NCI-H1092 (cell line): ENCODE results near the gene RFK.

Experiments
- DNase-seq: peaks from one replicate; lab custom pipeline; 2025; lab: John Stamatoyannopoulos, UW

The RFK gene

GRCh38 chr9:76412638-76413037 is 18.4 kb upstream of the RFK start:
- DNase-seq: no peak

DNA sequence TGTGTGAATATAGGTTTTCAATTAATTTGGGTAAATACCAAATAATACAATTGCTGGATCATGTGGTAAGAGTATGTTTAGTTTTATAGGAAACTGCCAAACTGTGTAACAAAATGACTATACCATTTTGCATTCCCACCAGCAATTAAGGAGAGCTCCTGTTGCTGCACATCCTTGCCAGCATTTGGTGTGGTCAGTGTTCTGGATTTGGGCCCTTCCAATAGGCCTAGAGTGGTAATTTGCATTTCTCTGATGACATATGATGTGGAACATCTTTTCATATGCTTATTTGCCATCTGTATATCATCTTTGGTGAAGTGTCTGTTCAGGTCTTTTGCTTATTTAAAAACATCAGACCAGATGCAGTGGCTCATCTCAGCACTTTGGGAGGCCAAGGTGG is 11.6 kb upstream of the RFK start:
- no peak for DNase-seq

GRCh38 chr9:76405340-76405739 is 11.1 kb upstream of the RFK start:
- no peak for DNase-seq

DNA sequence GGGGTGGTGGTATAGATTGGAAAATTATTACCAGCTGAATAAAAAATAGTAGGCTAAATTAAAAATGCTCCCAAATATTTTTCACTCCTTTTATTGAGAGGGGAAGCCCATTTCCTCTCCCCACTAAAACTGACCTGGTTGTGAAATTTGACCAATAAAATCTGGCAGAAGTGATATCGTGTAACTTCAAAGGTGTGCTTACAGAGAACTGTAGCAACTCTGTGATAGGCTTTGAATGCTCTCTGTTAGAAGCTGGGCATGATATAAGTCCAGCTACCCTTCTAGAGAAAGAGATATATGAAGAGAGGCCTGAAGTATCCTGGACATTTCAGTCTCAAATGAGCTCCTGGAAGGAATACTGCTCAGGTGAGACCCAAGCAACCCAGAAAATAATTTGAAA is 10.2 kb upstream of the RFK start:
- DNase-seq: no peak

- peak; percentile 24 for DNase-seq
Measured at GRCh38 chr9:76403352-76403751, 9.1 kb upstream of the RFK start.

DNA sequence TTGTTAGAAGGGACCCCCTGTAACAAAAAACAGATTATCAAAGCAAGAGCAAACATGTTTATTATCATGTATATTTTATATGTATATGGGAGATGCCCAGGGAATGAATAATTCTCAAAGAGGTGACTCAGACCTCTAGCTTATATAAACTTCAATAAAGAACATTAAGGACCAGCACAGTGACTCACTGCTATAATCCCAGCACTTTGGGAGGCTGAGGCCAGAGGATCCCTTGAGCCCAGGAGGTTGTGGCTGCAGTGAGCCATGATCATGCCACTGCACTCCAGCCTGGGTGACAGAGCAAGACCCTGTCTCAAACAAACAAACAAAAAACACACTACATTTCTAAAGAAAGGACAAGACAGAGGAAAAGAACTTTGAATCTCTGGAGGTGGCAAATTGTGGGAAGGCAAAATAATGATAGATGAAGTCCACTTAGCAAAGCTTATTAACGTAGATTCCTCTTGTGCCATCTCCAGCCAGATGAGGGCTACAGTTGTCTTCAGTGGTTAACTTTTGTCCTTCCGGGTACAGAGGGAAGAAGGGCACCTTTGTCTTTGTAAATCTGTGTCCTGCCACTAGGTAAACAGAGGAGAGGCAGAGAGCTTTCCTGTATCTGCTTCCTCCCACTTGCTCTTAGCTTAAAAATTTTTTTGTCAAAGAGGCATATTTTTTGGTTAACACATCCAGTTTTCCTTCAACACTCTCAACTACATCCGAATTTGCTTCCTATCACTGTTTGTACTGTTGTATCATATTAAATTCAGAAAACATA is 7.5 kb upstream of the RFK start:
- DNase-seq: no peak

DNA sequence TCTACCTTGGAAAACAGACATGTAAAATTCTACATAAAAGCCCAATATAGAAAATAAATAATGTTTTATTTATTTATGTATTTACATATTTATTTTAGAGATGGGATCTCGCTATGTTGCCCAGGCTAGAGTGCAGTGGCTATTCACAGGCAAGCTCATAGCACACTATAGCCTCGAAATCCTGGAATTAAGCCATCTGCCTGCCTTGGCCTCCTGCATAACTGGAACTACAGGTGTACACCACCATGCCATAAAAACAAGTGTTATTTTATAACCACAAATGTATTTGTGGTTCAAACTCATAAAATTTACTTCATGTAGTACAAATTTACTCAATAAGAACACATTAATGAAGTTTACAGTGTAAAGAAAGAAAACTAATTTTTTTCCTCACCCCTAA is 7.0 kb upstream of the RFK start:
- no peak for DNase-seq

- DNase-seq: no peak
Measured at GRCh38 chr9:76400534-76401096, 6.4 kb upstream of the RFK start.

DNA sequence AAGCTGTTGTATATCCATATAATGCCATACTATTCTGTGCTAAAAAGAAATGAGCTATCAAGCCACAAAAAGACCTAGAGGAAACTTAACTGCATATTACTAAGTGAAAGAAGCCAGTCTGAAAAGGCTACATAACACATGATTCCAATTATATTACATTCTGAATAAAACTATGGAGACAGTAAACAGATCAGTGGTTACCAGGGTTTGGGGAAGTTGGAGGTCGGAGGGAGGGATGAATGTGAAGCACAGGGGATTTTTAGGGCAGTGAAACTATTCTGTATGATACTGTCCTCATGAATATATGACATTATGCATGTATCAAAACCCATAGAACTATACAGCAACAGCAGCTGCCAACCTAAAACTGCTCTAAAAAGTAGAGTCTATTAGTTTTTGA is 5.6 kb upstream of the RFK start:
- DNase-seq: no peak

- no peak for DNase-seq
Measured at GRCh38 chr9:76396597-76396996, 2.4 kb upstream of the RFK start.

DNA sequence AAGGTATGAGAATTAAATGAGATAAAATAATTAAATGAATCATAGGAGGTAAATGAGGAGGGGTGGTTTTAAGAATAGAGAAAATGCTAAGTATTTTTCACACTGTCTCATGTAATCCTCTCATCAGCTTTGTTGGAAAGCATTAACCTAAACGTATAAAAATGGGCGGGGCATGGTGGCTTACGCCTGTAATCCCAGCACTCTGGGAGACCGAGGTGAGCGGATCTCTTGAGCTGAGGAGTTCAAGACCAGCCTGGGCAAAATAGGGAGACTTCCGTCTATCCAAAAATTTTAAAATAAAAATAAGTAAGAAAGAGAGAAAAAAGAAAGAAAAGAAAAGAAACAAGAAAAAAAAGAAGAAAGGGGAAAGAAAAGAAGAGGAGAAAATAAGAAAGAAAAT is 1.9 kb upstream of the RFK start:
- DNase-seq: no peak

- DNase-seq: no peak
Measured at GRCh38 chr9:76395381-76395780, 1.2 kb upstream of the RFK start.

- peak; percentile 59 for DNase-seq
Measured at GRCh38 chr9:76394960-76395252, 680 bp upstream of the RFK start.

DNA sequence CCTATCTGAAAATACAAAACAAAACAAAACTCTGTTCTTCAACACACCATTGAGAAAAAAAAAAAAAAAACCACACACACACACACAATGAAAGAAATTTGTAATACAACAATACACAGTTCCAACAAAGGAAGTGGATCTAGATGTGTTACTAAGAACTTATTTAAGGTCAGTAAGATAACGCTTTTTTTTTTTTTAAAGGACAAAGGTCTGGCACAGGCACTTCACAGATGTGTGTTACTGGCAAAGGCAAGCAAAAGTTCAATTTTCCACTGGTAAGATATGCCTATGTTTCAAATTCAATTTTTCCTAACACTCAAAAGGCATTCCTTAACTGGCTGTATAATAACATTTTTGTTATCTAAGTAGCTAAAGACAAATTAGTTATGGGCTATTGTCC is 3.6 kb downstream of the RFK start:
- DNase-seq: no peak

GRCh38 chr9:76379494-76379893 is 14.7 kb downstream of the RFK start:
- DNase-seq: peak; percentile 58

- DNase-seq: no peak
Measured at GRCh38 chr9:76378367-76379073, 15.7 kb downstream of the RFK start.

- no peak for DNase-seq
Measured at GRCh38 chr9:76377791-76378190, 16.4 kb downstream of the RFK start.

- no peak for DNase-seq
Measured at GRCh38 chr9:76374783-76375559, 19.3 kb downstream of the RFK start.

DNA sequence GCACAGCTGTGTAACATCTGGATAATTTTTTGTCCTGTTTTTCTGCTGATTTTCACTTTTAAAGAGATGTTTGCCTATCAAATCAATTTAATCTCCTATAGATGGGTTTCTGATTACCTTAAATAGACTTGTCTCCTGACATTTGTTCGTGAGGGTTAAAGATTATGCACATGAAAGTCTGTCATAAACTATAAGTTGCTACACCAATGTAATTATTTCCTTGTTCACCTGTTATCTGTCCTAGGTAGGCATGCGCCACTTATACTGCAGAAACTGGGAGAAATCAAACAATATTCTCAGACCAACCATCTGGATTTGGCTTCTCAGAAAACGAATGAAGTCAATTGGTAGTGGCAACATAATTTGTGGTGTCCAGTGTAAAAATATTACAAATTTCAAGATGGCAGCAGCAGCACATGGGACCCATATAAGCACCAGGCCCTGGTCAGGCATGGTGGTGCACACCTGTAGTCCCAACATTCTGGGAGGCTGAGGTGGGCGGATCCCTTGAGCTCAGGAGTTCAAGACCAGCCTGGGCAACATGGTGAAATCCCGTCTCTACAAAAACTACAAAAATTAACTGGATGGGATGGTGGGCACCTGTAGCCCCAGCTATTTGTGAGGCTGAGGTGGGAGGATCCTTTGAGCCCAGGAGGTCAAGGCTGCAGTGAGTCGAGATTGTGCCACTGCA is 20.3 kb downstream of the RFK start:
- DNase-seq: no peak

- no peak for DNase-seq
Measured at GRCh38 chr9:76373173-76373783, 20.9 kb downstream of the RFK start.

DNA sequence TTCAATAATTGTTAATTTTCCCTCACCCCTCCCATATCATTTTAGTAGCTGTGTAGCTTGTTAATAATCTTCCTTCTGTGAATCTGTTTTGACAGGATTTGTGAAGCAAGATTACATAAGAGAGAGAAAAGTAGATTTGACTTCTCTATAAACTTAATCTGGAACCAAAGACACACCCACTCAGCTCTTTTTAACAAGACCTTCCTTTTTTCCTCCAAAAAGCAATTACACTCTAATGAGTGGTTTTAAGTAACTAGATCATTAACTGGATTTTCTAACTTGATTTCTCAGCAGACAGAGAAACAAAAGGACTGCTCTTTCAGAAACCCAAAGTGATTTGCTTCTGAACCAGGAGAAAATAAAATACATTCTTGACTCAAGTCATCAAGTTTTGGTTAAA is 21.9 kb downstream of the RFK start:
- DNase-seq: no peak

GRCh38 chr9:76371901-76372300 is 22.3 kb downstream of the RFK start:
- DNase-seq: no peak
